Peyer's patch (tissue), 4 donors: ENCODE measurements around the gene CCDC63. TPM values are rescaled to one million over a fixed set of nuclear protein-coding genes. Genes with fewer than 3 reads are reported as not detected.
"Not testable (repeated sequence)": the region's sequence is repeated elsewhere in the genome, so short reads cannot be mapped to it uniquely, and the experiment has no call there.

ENCODE experiments used
- DNase-seq, 3 donors: peaks; one replicate each; pipeline ENCODE4 v3.0.0-alpha.2; 2017 to 2019
- H3K27ac ChIP-seq, 4 donors: fragments of 200-600 bp; sonication (generic); one replicate each; pipeline ENCODE4 v1.5.1; 2016 to 2019
- H3K27me3 ChIP-seq, 2 donors: fragments of 200-600 bp; sonication (generic); one replicate each; pipeline ENCODE4 v1.5.1; 2019
- H3K36me3 ChIP-seq, 3 donors: fragments of 200-600 bp; sonication (generic); one replicate each; pipeline ENCODE4 v1.5.1; 2016 to 2019
- H3K4me1 ChIP-seq, 4 donors: fragments of 200-600 bp; sonication (generic); one replicate each; pipeline ENCODE4 v1.5.1; 2016 to 2019
- H3K4me3 ChIP-seq, 4 donors: fragments of 200-600 bp; sonication (generic); 1 replicate in 3 of 4; 2 replicates in 1 of 4; pipeline ENCODE4 v1.5.1; 2016 to 2019; ENCODE audit warnings: mild to moderate bottlenecking in 1 of 4
- H3K9me3 ChIP-seq, 4 donors: fragments of 200-600 bp; sonication (generic); one replicate each; pipeline ENCODE4 v1.5.1; 2016 to 2019; ENCODE audit warnings: mild to moderate bottlenecking in 1 of 4
- CTCF ChIP-seq, 6 experiments: fragments of 450-650 bp in 4 of 6; fragments of 200-600 bp in 2 of 6; sonication (generic) in 1 of 6; IDR thresholded peaks; one replicate each; pipeline ENCODE4 v1.5.1; 2017 to 2019; ENCODE audit warnings: antibody characterized with exemption in 6 of 6, mild to moderate bottlenecking in 3 of 6, moderate library complexity in 1 of 6
- POLR2A ChIP-seq, 2 donors: fragments of 450-650 bp; IDR thresholded peaks; one replicate each; pipeline ENCODE4 v1.5.1; 2017; ENCODE audit warnings: antibody characterized with exemption in 2 of 2, mild to moderate bottlenecking in 2 of 2, moderate library complexity in 2 of 2
- total RNA-seq, 4 donors: library from RNA; depleted of rRNA; stranded (reverse); fragments of >200 nt; gene quantifications; one replicate each; pipeline ENCODE4 v1.1.0, GENCODE V29; 2016

Gene CCDC63
- total RNA-seq, 4 donors from 2014 or later, result not detected

- Histone ChIP-seq H3K4me1 (peaks cover 0 to 3% (median 0%) of the 10 kb centered on the region in 4 donors), H3K36me3 (no peaks in the 10 kb centered on the region), H3K27me3 (no peaks in the 10 kb centered on the region), H3K9me3 (no peaks in the 10 kb centered on the region), H3K4me3 (no peak overlapping the region), H3K27ac (no peak overlapping the region)
- no peak for DNase-seq
- TF ChIP-seq CTCF (IDR thresholded peaks at IDR 0.05), result no peak
These were observed 3.1 kb downstream of the CCDC63 start for GRCh38 chr12:110849748-110850403.

- peaks cover 0 to 3% (median 0%) of the 10 kb centered on the region in 4 donors for H3K4me1 ChIP-seq
- no peaks in the 10 kb centered on the region for H3K36me3 ChIP-seq
- H3K9me3 ChIP-seq, result no peaks in the 10 kb centered on the region
- no peak for TF ChIP-seq CTCF (IDR thresholded peaks at IDR 0.05)
- TF ChIP-seq POLR2A (IDR thresholded peaks at IDR 0.05), result no peak
- no peak overlapping the region for H3K4me3 ChIP-seq
- DNase-seq, result no peak
- no peak overlapping the region for H3K27ac ChIP-seq
- H3K27me3 ChIP-seq, result no peaks in the 10 kb centered on the region
These were observed 4.0 kb downstream of the CCDC63 start for GRCh38 chr12:110850762-110851161.

- no peak for DNase-seq
- H3K36me3 ChIP-seq, result no peaks in the 10 kb centered on the region
- H3K4me3 ChIP-seq, result no peak overlapping the region
- H3K27me3 ChIP-seq, result no peaks in the 10 kb centered on the region
- H3K27ac ChIP-seq, result peak overlapping the region in 2 of 4 donors; percentile 12 to 14
- H3K9me3 ChIP-seq, result no peaks in the 10 kb centered on the region
- H3K4me1 ChIP-seq, result no peaks in the 10 kb centered on the region
- no peak for TF ChIP-seq POLR2A (IDR thresholded peaks at IDR 0.05)
- TF ChIP-seq CTCF (IDR thresholded peaks at IDR 0.05), result no peak
These were observed 7.0 kb downstream of the CCDC63 start for GRCh38 chr12:110853836-110854235.

GRCh38 chr12:110856542-110856941 lies 9.8 kb downstream of the CCDC63 start:
- TF ChIP-seq POLR2A (IDR thresholded peaks at IDR 0.05) (no peak), CTCF (IDR thresholded peaks at IDR 0.05) (no peak)
- no peaks in the 10 kb centered on the region for H3K9me3 ChIP-seq
- no peak for DNase-seq
- H3K4me3 ChIP-seq, result no peak overlapping the region
- no peaks in the 10 kb centered on the region for H3K36me3 ChIP-seq
- H3K4me1 ChIP-seq, result no peaks in the 10 kb centered on the region
- no peak overlapping the region for H3K27ac ChIP-seq
- no peaks in the 10 kb centered on the region for H3K27me3 ChIP-seq

- Histone ChIP-seq H3K27ac (no peak overlapping the region), H3K4me3 (no peak overlapping the region), H3K4me1 (no peaks in the 10 kb centered on the region), H3K9me3 (no peaks in the 10 kb centered on the region), H3K36me3 (no peaks in the 10 kb centered on the region), H3K27me3 (no peaks in the 10 kb centered on the region)
- TF ChIP-seq POLR2A (IDR thresholded peaks at IDR 0.05), result no peak
- no peak for TF ChIP-seq CTCF (IDR thresholded peaks at IDR 0.05)
- DNase-seq, result no peak
These were observed 10.7 kb downstream of the CCDC63 start for GRCh38 chr12:110857528-110857927.

- not testable (repeated sequence) for H3K4me3 ChIP-seq, H3K9me3 ChIP-seq
These were observed 11.2 kb downstream of the CCDC63 start for GRCh38 chr12:110857954-110858353.

More at GRCh38 chr12:110857954-110858353, 11.2 kb downstream of the CCDC63 start:
- not testable (repeated sequence) for H3K4me1 ChIP-seq, DNase-seq, H3K27me3 ChIP-seq, H3K36me3 ChIP-seq, H3K27ac ChIP-seq
